PC-9 (cell line): Measurements from ENCODE around the gene NADK2. TPM values are rescaled to one million over a fixed set of nuclear protein-coding genes. Genes with fewer than 3 reads are reported as not detected.

Experiments
- BruUV-seq: library from RNA; stranded (reverse); fragments of 400-500 nt; replicated peaks from 2 replicates; lab custom pipeline; 2021; lab: Mats Ljungman, UMichigan
- CTCF ChIA-PET: fragments of 300-600 bp; sonication (Branson Sonifier 250); formaldehyde crosslinking; loops from one replicate; lab custom pipeline; 2022; ENCODE audit warnings: antibody characterized with exemption; lab: Charles Lee
- POLR2A ChIA-PET: fragments of 300-600 bp; sonication (Branson Sonifier 250); formaldehyde crosslinking; loops from one replicate; lab custom pipeline; 2022; ENCODE audit warnings: antibody characterized with exemption; ENCODE audit not compliant: unreplicated experiment; lab: Charles Lee
- DNase-seq, 2 experiments: peaks; one replicate each; pipeline versions ENCODE4 v3.0.0 to v3.0.0-alpha.2; 2015 to 2022; ENCODE audit warnings: mixed read lengths in 1 of 2
- H2AFZ ChIP-seq: fragments of 200-600 bp; sonication (generic); 2 replicates; pipeline ENCODE4 v1.8.1; 2017; ENCODE audit warnings: antibody characterized with exemption
- H3F3A ChIP-seq: fragments of 200-600 bp; sonication (generic); 2 replicates; pipeline ENCODE4 v1.8.1; 2017; ENCODE audit warnings: antibody characterized with exemption, mild to moderate bottlenecking, low read depth; ENCODE audit not compliant: insufficient read depth
- H3K27ac ChIP-seq: fragments of 200-600 bp; sonication (generic); 2 replicates; pipeline ENCODE4 v1.6.1; 2016; ENCODE audit warnings: mixed run types
- H3K27me3 ChIP-seq: fragments of 200-600 bp; sonication (generic); 2 replicates; pipeline ENCODE4 v1.6.1; 2016; ENCODE audit warnings: low read depth, mixed run types; ENCODE audit not compliant: insufficient read depth
- H3K36me3 ChIP-seq: fragments of 200-600 bp; sonication (generic); 2 replicates; pipeline ENCODE4 v1.6.1; 2016; ENCODE audit warnings: low read depth, mixed run types
- H3K4me1 ChIP-seq: fragments of 200-600 bp; sonication (generic); replicated peaks from 2 replicates; pipeline ENCODE4 v1.6.1; 2016; ENCODE audit warnings: mixed run types; ENCODE audit not compliant: insufficient read depth
- H3K4me2 ChIP-seq: fragments of 200-600 bp; sonication (generic); 2 replicates; pipeline ENCODE4 v1.6.1; 2017; ENCODE audit warnings: mixed run types
- H3K4me3 ChIP-seq: fragments of 200-600 bp; sonication (generic); 2 replicates; pipeline ENCODE4 v1.6.1; 2016; ENCODE audit warnings: mixed run types
- H3K79me2 ChIP-seq: fragments of 200-600 bp; sonication (generic); 2 replicates; pipeline ENCODE4 v1.6.1; 2017; ENCODE audit warnings: low read depth, mixed run types
- H3K9me2 ChIP-seq: fragments of 200-600 bp; sonication (generic); 2 replicates; pipeline ENCODE4 v1.8.1; 2017; ENCODE audit warnings: mild to moderate bottlenecking; ENCODE audit not compliant: insufficient read depth
- H3K9me3 ChIP-seq: fragments of 200-600 bp; sonication (generic); 2 replicates; pipeline ENCODE4 v1.8.1; 2016; ENCODE audit warnings: low read depth; ENCODE audit not compliant: insufficient read depth
- H4K20me1 ChIP-seq: fragments of 200-600 bp; sonication (generic); 2 replicates; pipeline ENCODE4 v1.8.1; 2017; ENCODE audit not compliant: insufficient read depth
- CTCF ChIP-seq: fragments of 200-600 bp; sonication (generic); conservative IDR thresholded peaks from 2 replicates; pipeline ENCODE4 v1.6.1; 2017; ENCODE audit warnings: mixed run types, antibody characterized with exemption, mild to moderate bottlenecking, moderate library complexity
- EZH2 ChIP-seq: fragments of 200-600 bp; sonication (generic); IDR thresholded peaks from 2 replicates; pipeline ENCODE4 v1.8.0; 2017; ENCODE audit warnings: antibody characterized with exemption, low read depth
- intact Hi-C: fragments of 100-400 bp; cut with micrococcal nuclease; formaldehyde crosslinking; loops from one replicate; pipeline ENCODE4 v1.10.0; 2022; ENCODE audit not compliant: unreplicated experiment
- total RNA-seq: library from RNA; stranded (reverse); gene quantifications from 2 replicates; pipeline ENCODE4 v1.2.3, GENCODE V29; 2021

Gene NADK2
- total RNA-seq, 1 experiment from 2014 or later, result 43.7 TPM

GRCh38 chr5:36250427-36250826, 8.7 kb upstream of the NADK2 start:
- H3K4me1 ChIP-seq, result no peaks in the 10 kb centered on the region
- BruUV-seq, result no TSS peak
- CTCF ChIA-PET, result no interaction called here
- H3K4me3 ChIP-seq, result no peak overlapping the region
- H3K27ac ChIP-seq, result no peak overlapping the region
- POLR2A ChIA-PET, result no interaction called here
- H3K27me3 ChIP-seq, result no peaks in the 10 kb centered on the region
- no peak overlapping the region for H2AFZ ChIP-seq
- DNase-seq, result no peak
- no peaks in the 10 kb centered on the region; the same call in 1 of the 2 replicates for H3K9me2 ChIP-seq
- no peaks in the 10 kb centered on the region for H3K79me2 ChIP-seq
- H3K36me3 ChIP-seq, result no peaks in the 10 kb centered on the region
- no peak overlapping the region for H3K4me2 ChIP-seq
- no peak for TF ChIP-seq CTCF
- TF ChIP-seq EZH2, result no peak
- no peaks in the 10 kb centered on the region for H3K9me3 ChIP-seq
- intact Hi-C loops, result no loop called here
- no peaks in the 10 kb centered on the region for H4K20me1 ChIP-seq
- H3F3A ChIP-seq, result no peaks in the 10 kb centered on the region

- H3K27me3 ChIP-seq, result no peaks in the 10 kb centered on the region
- ChIA-PET POLR2A (no interaction called here), CTCF (no interaction called here)
- H3K4me3 ChIP-seq, result no peak overlapping the region
- TF ChIP-seq EZH2, result no peak
- no peaks in the 10 kb centered on the region for H3K9me2 ChIP-seq
- H2AFZ ChIP-seq, result no peak overlapping the region
- intact Hi-C loops, result no loop called here
- H3K79me2 ChIP-seq, result no peaks in the 10 kb centered on the region; the same call in 1 of the 2 replicates
- H3K36me3 ChIP-seq, result no peaks in the 10 kb centered on the region
- H3F3A ChIP-seq, result peaks cover 13% of the 10 kb centered on the region
- H3K9me3 ChIP-seq, result no peaks in the 10 kb centered on the region
- no peak overlapping the region for H3K4me2 ChIP-seq
- BruUV-seq, result no TSS peak
- no peak overlapping the region for H3K27ac ChIP-seq
- peaks cover 5% of the 10 kb centered on the region; the same call in 1 of the 2 replicates for H3K4me1 ChIP-seq
- no peak for DNase-seq
- H4K20me1 ChIP-seq, result no peaks in the 10 kb centered on the region
These were observed 4.5 kb upstream of the NADK2 start for GRCh38 chr5:36246036-36246800.

- H4K20me1 ChIP-seq, result no peaks in the 10 kb centered on the region
- DNase-seq, result peak in 1 of 2 experiments; percentile 21
- H2AFZ ChIP-seq, result no peak overlapping the region
- H3K27me3 ChIP-seq, result no peaks in the 10 kb centered on the region
- H3K27ac ChIP-seq, result no peak overlapping the region
- H3K4me3 ChIP-seq, result no peak overlapping the region
- peaks cover 23% of the 10 kb centered on the region for H3F3A ChIP-seq
- intact Hi-C loops, result no loop called here
- no peak overlapping the region for H3K4me2 ChIP-seq
- H3K4me1 ChIP-seq, result peaks cover 19% of the 10 kb centered on the region
- POLR2A ChIA-PET, result no interaction called here
- no peaks in the 10 kb centered on the region for H3K9me3 ChIP-seq
- peaks cover 21% of the 10 kb centered on the region for H3K79me2 ChIP-seq
- TF ChIP-seq EZH2 (no peak), CTCF (no peak)
- H3K36me3 ChIP-seq, result no peaks in the 10 kb centered on the region
- no TSS peak for BruUV-seq
- CTCF ChIA-PET, result interaction anchor here (0.6 kb wide), 1 partner anchor 39 kb away, joined by 3 read pairs; no protein-coding TSS in a partner anchor
- no peaks in the 10 kb centered on the region for H3K9me2 ChIP-seq
These were observed 2.4 kb upstream of the NADK2 start for GRCh38 chr5:36244076-36244475.
